HEK293 (cell line): ENCODE measurements around the gene VPS33A.

Experiments
- CTCF ChIA-PET: fragments of 350-600 bp; formaldehyde crosslinking; extraction: SDS; loops from one replicate; lab custom pipeline; 2021; ENCODE audit warnings: antibody characterized with exemption; lab: Yijun Ruan, JAX
- POLR2A ChIA-PET: fragments of 300-600 bp; formaldehyde crosslinking; extraction: SDS; loops from one replicate; lab custom pipeline; 2020; ENCODE audit warnings: antibody characterized with exemption, inconsistent platforms; lab: Yijun Ruan, JAX
- H3K27ac ChIP-seq: fragments of 200-500 bp; sonication (Bioruptor generic); 2 replicates; pipeline ENCODE4 v1.5.1; 2014; ENCODE audit warnings: low read depth, low read length, control low read depth, inconsistent platforms; ENCODE audit errors: extremely low read depth
- H3K36me3 ChIP-seq, 2 experiments: fragments of 200-500 bp in 1 of 2; sonication (Bioruptor generic) in 1 of 2; 1 replicate in 1 of 2; 2 replicates in 1 of 2; pipeline ENCODE4 v1.5.1; 2014 to 2017; ENCODE audit warnings: inconsistent platforms in 2 of 2, low read length in 2 of 2; ENCODE audit not compliant: control insufficient read depth in 2 of 2, insufficient read depth in 1 of 2
- H3K4me1 ChIP-seq: fragments of 200-500 bp; sonication (Bioruptor generic); 2 replicates; pipeline ENCODE4 v1.5.1; 2014; ENCODE audit warnings: mild to moderate bottlenecking, low read length, inconsistent platforms; ENCODE audit not compliant: control insufficient read depth, insufficient read depth
- H3K4me3 ChIP-seq: 2 replicates; pipeline ENCODE4 v1.5.1; 2011; ENCODE audit warnings: low read depth, mild to moderate bottlenecking, control low read depth, low read length, moderate library complexity
- H3K9me3 ChIP-seq: fragments of 200-500 bp; sonication (Bioruptor generic); 2 replicates; pipeline ENCODE4 v1.5.1; 2014; ENCODE audit warnings: low read depth, low read length, inconsistent platforms; ENCODE audit not compliant: control insufficient read depth, insufficient read depth
- AEBP2 ChIP-seq: fragments of 450-650 bp; formaldehyde crosslinking; IDR thresholded peaks from 2 replicates; pipeline ENCODE4 v1.5.1; 2016; ENCODE audit warnings: missing biosample characterization, missing genetic modification characterization, borderline replicate concordance
- BCL11A ChIP-seq: fragments of 450-650 bp; formaldehyde crosslinking; IDR thresholded peaks from 2 replicates; pipeline ENCODE4 v1.5.1; 2016; ENCODE audit warnings: low read depth, missing biosample characterization, missing genetic modification characterization
- GLIS1 ChIP-seq: fragments of 450-650 bp; formaldehyde crosslinking; IDR thresholded peaks from 2 replicates; pipeline ENCODE4 v1.5.1; 2016; ENCODE audit warnings: missing biosample characterization, missing genetic modification characterization
- MEIS1 ChIP-seq: sonication (generic); formaldehyde crosslinking; IDR thresholded peaks from 2 replicates; pipeline ENCODE4 v1.8.1; 2022; ENCODE audit warnings: missing genetic modification reagents, mild to moderate bottlenecking, borderline replicate concordance
- PRDM6 ChIP-seq: fragments of 450-650 bp; formaldehyde crosslinking; IDR thresholded peaks from 2 replicates; pipeline ENCODE4 v1.5.1; 2017; ENCODE audit warnings: missing biosample characterization, missing genetic modification characterization
- REST ChIP-seq: fragments of 450-650 bp; formaldehyde crosslinking; IDR thresholded peaks from 2 replicates; pipeline ENCODE4 v1.5.1; 2016; ENCODE audit warnings: missing biosample characterization, missing genetic modification characterization
- SCRT2 ChIP-seq: fragments of 450-650 bp; formaldehyde crosslinking; IDR thresholded peaks from 2 replicates; pipeline ENCODE4 v1.5.1; 2016; ENCODE audit warnings: missing biosample characterization, missing genetic modification characterization
- ZBTB1 ChIP-seq: fragments of 450-650 bp; formaldehyde crosslinking; IDR thresholded peaks from 2 replicates; pipeline ENCODE4 v1.5.1; 2016; ENCODE audit warnings: missing biosample characterization, missing genetic modification characterization
- ZFP37 ChIP-seq: fragments of 450-650 bp; formaldehyde crosslinking; IDR thresholded peaks from 2 replicates; pipeline ENCODE4 v1.5.1; 2016; ENCODE audit warnings: missing biosample characterization, missing genetic modification characterization
- ZFP41 ChIP-seq: fragments of 450-650 bp; formaldehyde crosslinking; IDR thresholded peaks from 2 replicates; pipeline ENCODE4 v1.5.1; 2016; ENCODE audit warnings: missing biosample characterization, missing genetic modification characterization, borderline replicate concordance
- ZNF155 ChIP-seq: fragments of 450-650 bp; formaldehyde crosslinking; IDR thresholded peaks from 2 replicates; pipeline ENCODE4 v1.5.1; 2016; ENCODE audit warnings: missing biosample characterization, missing genetic modification characterization
- ZNF157 ChIP-seq: fragments of 450-650 bp; formaldehyde crosslinking; IDR thresholded peaks from 2 replicates; pipeline ENCODE4 v1.5.1; 2016; ENCODE audit warnings: missing biosample characterization, missing genetic modification characterization
- ZNF223 ChIP-seq: fragments of 450-650 bp; formaldehyde crosslinking; IDR thresholded peaks from 2 replicates; pipeline ENCODE4 v1.5.1; 2016; ENCODE audit warnings: missing biosample characterization, missing genetic modification characterization
- ZNF239 ChIP-seq: fragments of 450-650 bp; formaldehyde crosslinking; IDR thresholded peaks from 2 replicates; pipeline ENCODE4 v1.5.1; 2016; ENCODE audit warnings: missing biosample characterization, missing genetic modification characterization
- ZNF548 ChIP-seq: fragments of 450-650 bp; formaldehyde crosslinking; IDR thresholded peaks from 2 replicates; pipeline ENCODE4 v1.5.1; 2016; ENCODE audit warnings: missing biosample characterization, missing genetic modification characterization
- ZNF571 ChIP-seq: fragments of 450-650 bp; formaldehyde crosslinking; IDR thresholded peaks from 2 replicates; pipeline ENCODE4 v1.5.0; 2017; ENCODE audit warnings: missing biosample characterization, missing genetic modification characterization
- ZNF580 ChIP-seq: fragments of 450-650 bp; formaldehyde crosslinking; IDR thresholded peaks from 2 replicates; pipeline ENCODE4 v1.5.1; 2016; ENCODE audit warnings: missing biosample characterization, missing genetic modification characterization
- ZNF645 ChIP-seq: fragments of 450-650 bp; formaldehyde crosslinking; IDR thresholded peaks from 2 replicates; pipeline ENCODE4; 2016; ENCODE audit warnings: missing biosample characterization, missing genetic modification characterization
- ZNF837 ChIP-seq: fragments of 450-650 bp; formaldehyde crosslinking; IDR thresholded peaks from 2 replicates; pipeline ENCODE4 v1.5.1; 2016; ENCODE audit warnings: missing biosample characterization, missing genetic modification characterization

Gene VPS33A

GRCh38 chr12:122189626-122190475 lies 76.4 kb downstream of the VPS33A start (continued):
- no peak for TF ChIP-seq REST
- no peak for TF ChIP-seq ZNF548 (tag by site-specific recombination)
- TF ChIP-seq ZFP37 (tag by site-specific recombination) = no peak
- no peak for TF ChIP-seq BCL11A (tag by site-specific recombination)
- no peak for TF ChIP-seq ZNF571 (tag by site-specific recombination)
- no peak for TF ChIP-seq PRDM6 (tag by site-specific recombination)
- no peak for TF ChIP-seq ZNF645
- no peak for TF ChIP-seq ZNF239 (tag by site-specific recombination)
- TF ChIP-seq ZNF157 = no peak

GRCh38 chr12:122187466-122187865 lies 78.8 kb downstream of the VPS33A start:
- Histone ChIP-seq H3K36me3 (no peaks in the 10 kb centered on the region), H3K27ac (no peak overlapping the region), H3K9me3 (no peaks in the 10 kb centered on the region), H3K4me1 (no peaks in the 10 kb centered on the region), H3K4me3 (no peak overlapping the region)
- TF ChIP-seq GLIS1 (tag by site-specific recombination) (no peak), AEBP2 (tag by site-specific recombination) (no peak), ZNF223 (no peak), ZFP41 (tag by site-specific recombination) (no peak), SCRT2 (tag by site-specific recombination) (no peak), PRDM6 (tag by site-specific recombination) (no peak), MEIS1 (no peak), ZBTB1 (no peak), ZNF155 (tag by site-specific recombination) (no peak), ZNF580 (tag by site-specific recombination) (no peak), ZNF837 (tag by site-specific recombination) (no peak)
- ChIA-PET CTCF (interaction anchor here (2.3 kb wide), 1 partner anchor 133 kb away, joined by 8 read pairs; no protein-coding TSS in a partner anchor), POLR2A (no interaction called here)
